Ovary (tissue), 9 donors: Measurements from ENCODE around the gene GABRB2. TPM values are rescaled to one million over a fixed set of nuclear protein-coding genes. Genes with fewer than 3 reads are reported as not detected.

Experiments used
- DNase-seq, 5 donors: peaks; one replicate each; pipeline ENCODE4 v3.0.0-alpha.2; 2019 to 2020
- H3K27ac ChIP-seq, 2 donors: fragments of 200-600 bp; one replicate each; pipeline versions ENCODE4 v1.5.1 to v1.8.0; 2019 to 2022
- H3K27me3 ChIP-seq: fragments of 200-600 bp; one replicate; pipeline ENCODE4 v1.8.0; 2022
- H3K36me3 ChIP-seq: fragments of 200-600 bp; sonication (generic); one replicate; pipeline ENCODE4 v1.5.1; 2019
- H3K4me1 ChIP-seq: one replicate; pipeline ENCODE4 v1.8.1; 2013; ENCODE audit warnings: mild to moderate bottlenecking, moderate library complexity; ENCODE audit not compliant: insufficient read depth
- H3K4me3 ChIP-seq: fragments of 200-600 bp; sonication (generic); one replicate; pipeline ENCODE4 v1.5.1; 2017
- H3K9me3 ChIP-seq, 2 donors: fragments of 200-600 bp in 1 of 2; sonication (generic) in 1 of 2; one replicate each; pipeline versions ENCODE4 v1.5.1 to v1.8.1; 2013 to 2019; ENCODE audit warnings: mild to moderate bottlenecking in 1 of 2, moderate library complexity in 1 of 2
- EP300 ChIP-seq: sonication (generic); formaldehyde crosslinking; IDR thresholded peaks from one replicate; pipeline ENCODE4 v1.6.1; 2017; ENCODE audit warnings: antibody characterized with exemption
- POLR2A ChIP-seq: fragments of 450-650 bp; IDR thresholded peaks from one replicate; pipeline ENCODE4 v1.6.1; 2017; ENCODE audit warnings: antibody characterized with exemption, mild to moderate bottlenecking, moderate library complexity
- WGBS, 3 donors: extraction: QIAGEN DNeasy Blood & Tissue Kit in 1 of 3; methylation state at CpG; one replicate each; pipeline versions ENCODE4 v1.1.5 to v1.1.7; 2013 to 2017; 5-methylcytosine and 5-hydroxymethylcytosine counted together
- intact Hi-C, 4 donors: fragments of 100-400 bp; cut with DNase I; formaldehyde crosslinking; loops; one replicate each; pipeline versions ENCODE4 v1.11.0 to v1.15.1; 2022 to 2023
- polyA plus RNA-seq, 2 donors: library from polyadenylated mRNA; stranded (reverse); fragments of 200-250 nt in 1 of 2; fragments of 350-450 nt in 1 of 2; fragmentation: Illumina TruSeq in 1 of 2; extraction: RNeasy Lipid Tissue Mini Kit (QIAGEN cat#74804) in 1 of 2; gene quantifications; one replicate each; pipeline ENCODE4 v1.2.3, GENCODE V29; 2013 to 2014
- total RNA-seq, 7 donors: library from RNA; depleted of rRNA in 2 of 7; stranded (reverse); fragments of >200 nt in 2 of 7; fragmentation: NEBNext Ultra II Directional in 3 of 7; extraction: Animal tissue kit (Norgen Biotek cat#: 25700) in 3 of 7; gene quantifications; one replicate each; pipeline versions ENCODE4 v1.1.0 to v1.2.4, GENCODE V29; 2016 to 2023
- TF ChIP-seq, protein P1 (sequence below), 3 donors: fragments of 450-650 bp in 2 of 3; fragments of 200-600 bp in 1 of 3; IDR thresholded peaks; one replicate each; pipeline versions ENCODE4 v1.5.1 to v1.8.0; 2016 to 2022; ENCODE audit warnings: antibody characterized with exemption in 3 of 3, mild to moderate bottlenecking in 1 of 3
- donor health status: DM: no; HTN: no; CAD: no; lungs with moderate emphysema.
- donor health status: DM: no; HTN: no; CAD: no.
- donor health status: Bipolar disorder and iron deficiency.
- donor health status: DM: yes; HTN: yes; CAD: no.
- donor health status: DM: no; HTN: no; CAD: no.
- donor health status: DM: yes; HTN: yes; CAD: no.

Gene GABRB2
- total and polyA plus RNA-seq, 9 donors = under 0.01 to 3.1 (median 0.26) TPM; not detected in 1

DNA sequence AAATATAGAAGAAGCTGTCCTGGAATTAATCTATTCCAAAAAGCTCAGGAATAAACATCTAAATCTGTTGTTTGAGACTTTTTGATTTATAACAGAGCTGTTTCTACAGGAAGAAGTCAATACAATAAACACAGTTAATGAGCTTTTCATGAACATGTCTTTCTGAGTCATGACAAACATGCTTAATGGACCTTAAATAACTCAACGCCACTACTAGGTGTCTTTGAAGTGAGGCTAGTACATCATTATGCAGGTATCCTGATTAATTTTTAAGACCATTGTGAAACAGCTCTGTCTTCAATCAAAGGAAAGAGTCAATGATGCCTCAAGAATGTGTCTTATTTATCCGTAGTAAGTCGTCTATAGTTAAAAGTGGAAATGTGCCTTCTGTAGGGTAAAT, 131.6 kb downstream of the GABRB2 start:
- DNase-seq = no peak
- Histone ChIP-seq H3K9me3 (no peaks in the 10 kb centered on the region), H3K36me3 (no peaks in the 10 kb centered on the region), H3K27me3 (no peaks in the 10 kb centered on the region), H3K4me1 (no peaks in the 10 kb centered on the region), H3K4me3 (no peak overlapping the region), H3K27ac (no peak overlapping the region)
- intact Hi-C loops = no loop called here
- WGBS, 3 donors = 63 to 80% (median 64%) methylated on average over 3 of the region's 3 CpGs
- no peak for TF ChIP-seq EP300
- TF ChIP-seq, protein P1, sequence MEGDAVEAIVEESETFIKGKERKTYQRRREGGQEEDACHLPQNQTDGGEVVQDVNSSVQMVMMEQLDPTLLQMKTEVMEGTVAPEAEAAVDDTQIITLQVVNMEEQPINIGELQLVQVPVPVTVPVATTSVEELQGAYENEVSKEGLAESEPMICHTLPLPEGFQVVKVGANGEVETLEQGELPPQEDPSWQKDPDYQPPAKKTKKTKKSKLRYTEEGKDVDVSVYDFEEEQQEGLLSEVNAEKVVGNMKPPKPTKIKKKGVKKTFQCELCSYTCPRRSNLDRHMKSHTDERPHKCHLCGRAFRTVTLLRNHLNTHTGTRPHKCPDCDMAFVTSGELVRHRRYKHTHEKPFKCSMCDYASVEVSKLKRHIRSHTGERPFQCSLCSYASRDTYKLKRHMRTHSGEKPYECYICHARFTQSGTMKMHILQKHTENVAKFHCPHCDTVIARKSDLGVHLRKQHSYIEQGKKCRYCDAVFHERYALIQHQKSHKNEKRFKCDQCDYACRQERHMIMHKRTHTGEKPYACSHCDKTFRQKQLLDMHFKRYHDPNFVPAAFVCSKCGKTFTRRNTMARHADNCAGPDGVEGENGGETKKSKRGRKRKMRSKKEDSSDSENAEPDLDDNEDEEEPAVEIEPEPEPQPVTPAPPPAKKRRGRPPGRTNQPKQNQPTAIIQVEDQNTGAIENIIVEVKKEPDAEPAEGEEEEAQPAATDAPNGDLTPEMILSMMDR (IDR thresholded peaks at IDR 0.05) = no peak
- no peak for TF ChIP-seq POLR2A

DNA sequence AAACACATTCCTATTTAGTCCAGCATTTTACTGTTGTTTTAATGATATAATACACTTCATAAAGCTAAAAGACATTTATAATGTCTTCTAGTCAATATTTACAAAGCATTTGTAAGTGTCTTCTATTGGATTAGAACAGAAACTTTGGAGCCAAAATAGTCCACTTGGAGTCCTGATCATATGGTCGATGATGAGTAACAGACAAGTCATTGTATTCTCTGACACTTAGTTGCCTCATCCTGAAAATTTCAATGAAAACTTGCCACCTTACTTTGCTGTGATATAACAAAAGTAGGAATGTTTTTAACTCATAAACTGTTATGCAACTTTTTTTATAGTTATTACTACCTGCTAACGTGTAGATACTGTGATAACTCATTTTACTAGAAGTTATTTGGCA, 132.5 kb downstream of the GABRB2 start:
- no peaks in the 10 kb centered on the region for H3K27me3 ChIP-seq
- no peak overlapping the region for H3K4me3 ChIP-seq
- H3K36me3 ChIP-seq = no peaks in the 10 kb centered on the region
- TF ChIP-seq POLR2A (no peak), EP300 (no peak)
- TF ChIP-seq, protein P1 (IDR thresholded peaks at IDR 0.05) = no peak
- H3K27ac ChIP-seq = no peak overlapping the region
- DNase-seq = no peak
- intact Hi-C loops = no loop called here
- H3K9me3 ChIP-seq = no peaks in the 10 kb centered on the region
- 75 to 80% (median 77%) methylated on average over 2 of the region's 2 CpGs for WGBS, 3 donors
- H3K4me1 ChIP-seq = no peaks in the 10 kb centered on the region

DNA sequence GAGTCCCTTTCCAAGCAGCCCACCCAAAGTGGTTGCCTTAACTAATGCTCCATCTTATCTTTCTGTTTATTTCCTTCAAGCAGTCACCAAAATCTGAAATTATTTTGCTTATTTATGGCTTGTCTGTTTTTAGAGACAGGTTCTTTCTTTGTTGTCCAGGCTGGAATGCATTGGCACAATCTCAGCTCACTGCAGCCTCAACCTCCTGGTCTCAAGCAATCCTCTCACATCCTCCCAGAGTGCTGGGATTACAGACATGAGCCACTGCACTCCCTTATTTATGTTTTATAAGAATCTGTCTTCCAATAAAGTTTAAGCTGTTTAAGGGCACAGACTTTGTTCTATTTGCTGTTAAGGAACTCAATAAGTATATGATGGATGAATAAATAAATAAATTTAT, 133.7 kb downstream of the GABRB2 start:
- no peak for DNase-seq
- no peak overlapping the region for H3K27ac ChIP-seq
- no peak for TF ChIP-seq EP300
- no peak for TF ChIP-seq POLR2A
- TF ChIP-seq, protein P1 (IDR thresholded peaks at IDR 0.05) = no peak
- H3K27me3 ChIP-seq = no peaks in the 10 kb centered on the region
- intact Hi-C loops = no loop called here
- no peak overlapping the region for H3K4me3 ChIP-seq
- no peaks in the 10 kb centered on the region for H3K4me1 ChIP-seq
- H3K36me3 ChIP-seq = no peaks in the 10 kb centered on the region
- no peaks in the 10 kb centered on the region for H3K9me3 ChIP-seq

DNA sequence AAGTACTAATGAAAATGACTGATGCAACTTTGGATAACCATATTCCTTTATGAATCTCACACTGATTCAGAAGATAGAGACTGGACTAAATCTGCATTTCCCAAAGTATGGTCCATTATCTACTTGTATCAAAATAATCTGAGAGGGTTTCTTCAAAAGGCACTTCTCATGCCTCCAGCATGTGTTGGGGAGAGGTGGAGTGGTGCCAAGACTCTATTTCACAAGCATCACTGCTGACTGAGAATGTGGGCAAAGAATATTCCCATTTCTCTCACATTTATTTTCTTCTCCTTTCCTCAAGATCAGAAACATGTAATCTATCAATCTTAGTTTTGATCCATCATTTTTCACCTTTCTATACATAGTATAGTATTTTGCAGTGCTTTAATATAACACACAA, 135.4 kb downstream of the GABRB2 start:
- Histone ChIP-seq H3K36me3 (no peaks in the 10 kb centered on the region), H3K27ac (no peak overlapping the region), H3K4me1 (no peaks in the 10 kb centered on the region), H3K4me3 (no peak overlapping the region), H3K9me3 (no peaks in the 10 kb centered on the region), H3K27me3 (no peaks in the 10 kb centered on the region)
- intact Hi-C loops = no loop called here
- TF ChIP-seq, protein P1 (IDR thresholded peaks at IDR 0.05) = no peak
- TF ChIP-seq POLR2A = no peak
- TF ChIP-seq EP300 = no peak
- no peak for DNase-seq

DNA sequence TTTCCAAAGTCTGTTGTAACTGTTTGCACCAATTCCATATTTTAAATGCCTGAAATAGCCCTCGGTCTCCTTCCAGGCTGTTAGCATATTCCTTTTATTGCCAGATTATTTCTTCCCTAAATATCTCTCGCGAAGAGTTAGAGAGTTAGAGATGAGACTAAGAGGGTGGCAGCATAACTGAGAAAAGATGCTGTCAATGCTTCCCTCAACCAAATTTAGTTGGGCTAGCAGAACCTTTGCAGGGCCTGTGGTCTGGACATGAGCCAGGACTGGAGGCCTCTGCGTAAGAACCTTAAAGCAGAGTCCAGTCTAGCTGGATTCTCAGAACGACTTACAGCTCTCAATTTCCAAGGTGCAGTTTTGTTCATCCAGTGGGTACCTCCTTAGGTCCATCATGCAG, 135.9 kb downstream of the GABRB2 start:
- DNase-seq = no peak
- no peaks in the 10 kb centered on the region for H3K36me3 ChIP-seq
- H3K27me3 ChIP-seq = no peaks in the 10 kb centered on the region
- intact Hi-C loops = no loop called here
- no peaks in the 10 kb centered on the region for H3K9me3 ChIP-seq
- TF ChIP-seq, protein P1 (IDR thresholded peaks at IDR 0.05) = no peak
- TF ChIP-seq POLR2A (no peak), EP300 (no peak)
- 72 to 84% (median 82%) methylated on average over 5 of the region's 5 CpGs for WGBS, 3 donors
- no peak overlapping the region for H3K4me3 ChIP-seq
- H3K4me1 ChIP-seq = no peaks in the 10 kb centered on the region
- no peak overlapping the region for H3K27ac ChIP-seq
